Neural cell (in vitro differentiated cells): ENCODE measurements around the gene DNAJC15. TPM values are rescaled to one million over a fixed set of nuclear protein-coding genes. Genes with fewer than 3 reads are reported as not detected.

Experiments used
- H2AFZ ChIP-seq: fragments of 200-600, 300-800 bp; sonication (generic), shearing (Covaris generic); 2 replicates; pipeline ENCODE4 v1.6.0; 2014; ENCODE audit warnings: low read depth, mild to moderate bottlenecking, antibody characterized with exemption, low read length, moderate library complexity
- H3F3A ChIP-seq: fragments of 200-600 bp; shearing (Covaris generic); 2 replicates; pipeline ENCODE4 v1.6.1; 2016; ENCODE audit warnings: mild to moderate bottlenecking, moderate library complexity, mixed read lengths, antibody characterized with exemption, low read length; ENCODE audit not compliant: insufficient read depth, poor library complexity, severe bottlenecking
- H3K27ac ChIP-seq: fragments of 200-600, 300-800 bp; sonication (generic), shearing (Covaris generic); 2 replicates; pipeline ENCODE4 v1.5.1; 2014; ENCODE audit warnings: mild to moderate bottlenecking, low read length, moderate library complexity
- H3K27me3 ChIP-seq: fragments of 300-800, 200-600 bp; sonication (generic), shearing (Covaris generic); 2 replicates; pipeline ENCODE4 v1.6.0; 2014; ENCODE audit warnings: mild to moderate bottlenecking, low read depth, low read length, moderate library complexity; ENCODE audit not compliant: insufficient read depth
- H3K36me3 ChIP-seq: fragments of 300-800, 200-600 bp; sonication (generic), shearing (Covaris generic); 2 replicates; pipeline ENCODE4 v1.5.1; 2014; ENCODE audit warnings: mild to moderate bottlenecking, antibody characterized with exemption, low read length, moderate library complexity; ENCODE audit not compliant: insufficient read depth
- H3K4me2 ChIP-seq: fragments of 300-800, 200-600 bp; sonication (generic), shearing (Covaris generic); 2 replicates; pipeline ENCODE4 v1.6.0; 2014; ENCODE audit warnings: mild to moderate bottlenecking, low read length
- H3K4me3 ChIP-seq: fragments of 300-800, 200-600 bp; sonication (generic), shearing (Covaris generic); 2 replicates; pipeline ENCODE4 v1.5.1; 2014; ENCODE audit warnings: mild to moderate bottlenecking, low read length, moderate library complexity
- H3K79me2 ChIP-seq: fragments of 200-600 bp; shearing (Covaris generic); replicated peaks from 2 replicates; pipeline ENCODE4 v1.6.0; 2014; ENCODE audit warnings: mild to moderate bottlenecking, low read length, moderate library complexity; ENCODE audit not compliant: insufficient read depth
- H3K9ac ChIP-seq: fragments of 300-800, 200-600 bp; sonication (generic), shearing (Covaris generic); 2 replicates; pipeline ENCODE4 v1.6.1; 2016; ENCODE audit warnings: mild to moderate bottlenecking, low read length, mixed read lengths
- H3K9me2 ChIP-seq: fragments of 200-600 bp; shearing (Covaris generic); 2 replicates; pipeline ENCODE4 v1.6.1; 2016; ENCODE audit warnings: mild to moderate bottlenecking, low read length, mixed read lengths; ENCODE audit not compliant: insufficient read depth
- H3K9me3 ChIP-seq: fragments of 200-600, 300-800 bp; sonication (generic), shearing (Covaris generic); 2 replicates; pipeline ENCODE4 v1.6.1; 2016; ENCODE audit warnings: mild to moderate bottlenecking, mixed run types, low read length, moderate library complexity, mixed read lengths
- H4K20me1 ChIP-seq: fragments of 200-600 bp; shearing (Covaris generic); 2 replicates; pipeline ENCODE4 v1.6.1; 2016; ENCODE audit warnings: mild to moderate bottlenecking, mixed run types; ENCODE audit not compliant: insufficient read depth
- EP300 ChIP-seq: fragments of 450-650 bp; conservative IDR thresholded peaks from 2 replicates; pipeline ENCODE4 v1.6.1; 2014; ENCODE audit warnings: antibody characterized with exemption, mild to moderate bottlenecking, moderate library complexity; ENCODE audit not compliant: poor library complexity, severe bottlenecking
- EZH2 ChIP-seq: fragments of 200-600, 300-800 bp; shearing (Covaris generic), sonication (generic); IDR thresholded peaks from 2 replicates; pipeline ENCODE4 v1.6.1; 2014; ENCODE audit warnings: antibody characterized with exemption, low read length, borderline replicate concordance, mild to moderate bottlenecking; ENCODE audit not compliant: insufficient read depth, poor library complexity, severe bottlenecking
- MXI1 ChIP-seq: fragments of 450-650 bp; conservative IDR thresholded peaks from 2 replicates; pipeline ENCODE4 v1.6.1; 2014; ENCODE audit warnings: antibody characterized with exemption, mild to moderate bottlenecking; ENCODE audit not compliant: poor library complexity, severe bottlenecking
- POLR2AphosphoS5 ChIP-seq: IDR thresholded peaks from 2 replicates; pipeline ENCODE4 v1.6.1; 2012
- RAD21 ChIP-seq: fragments of 450-650 bp; conservative IDR thresholded peaks from 2 replicates; pipeline ENCODE4 v1.6.1; 2014; ENCODE audit warnings: antibody characterized with exemption, mild to moderate bottlenecking, moderate library complexity
- REST ChIP-seq: IDR thresholded peaks from 2 replicates; pipeline ENCODE4 v1.6.1; 2012; ENCODE audit warnings: borderline replicate concordance
- SMC3 ChIP-seq: fragments of 450-650 bp; conservative IDR thresholded peaks from 2 replicates; pipeline ENCODE4 v1.6.1; 2014; ENCODE audit warnings: antibody characterized with exemption, mild to moderate bottlenecking, moderate library complexity; ENCODE audit not compliant: poor library complexity
- TAF1 ChIP-seq: IDR thresholded peaks from 2 replicates; pipeline ENCODE4 v1.6.1; 2012; ENCODE audit warnings: low read depth
- polyA plus RNA-seq: library from polyadenylated mRNA; depleted of rRNA; stranded (reverse); fragments of >200 nt; gene quantifications from 2 replicates; pipeline ENCODE4 v1.2.3, GENCODE V29; 2014
- TF ChIP-seq, protein P1 (sequence below): fragments of 450-650 bp; IDR thresholded peaks from 2 replicates; pipeline ENCODE4 v1.5.1; 2014; ENCODE audit warnings: antibody characterized with exemption, mild to moderate bottlenecking, moderate library complexity; ENCODE audit not compliant: poor library complexity, severe bottlenecking

The DNAJC15 gene
- polyA plus RNA-seq, 1 donor from 2014 or later = 0.84 TPM

- H3K4me3 ChIP-seq = no peak overlapping the region
- H3K27ac ChIP-seq = no peak overlapping the region
- no peak overlapping the region for H3K9ac ChIP-seq
- no peaks in the 10 kb centered on the region for H3K36me3 ChIP-seq
- TF ChIP-seq SMC3 = no peak
- TF ChIP-seq TAF1 = no peak
- TF ChIP-seq EP300 = no peak
- TF ChIP-seq EZH2 = no peak
- TF ChIP-seq POLR2AphosphoS5 = no peak
- no peak for TF ChIP-seq MXI1
- TF ChIP-seq, protein P1, sequence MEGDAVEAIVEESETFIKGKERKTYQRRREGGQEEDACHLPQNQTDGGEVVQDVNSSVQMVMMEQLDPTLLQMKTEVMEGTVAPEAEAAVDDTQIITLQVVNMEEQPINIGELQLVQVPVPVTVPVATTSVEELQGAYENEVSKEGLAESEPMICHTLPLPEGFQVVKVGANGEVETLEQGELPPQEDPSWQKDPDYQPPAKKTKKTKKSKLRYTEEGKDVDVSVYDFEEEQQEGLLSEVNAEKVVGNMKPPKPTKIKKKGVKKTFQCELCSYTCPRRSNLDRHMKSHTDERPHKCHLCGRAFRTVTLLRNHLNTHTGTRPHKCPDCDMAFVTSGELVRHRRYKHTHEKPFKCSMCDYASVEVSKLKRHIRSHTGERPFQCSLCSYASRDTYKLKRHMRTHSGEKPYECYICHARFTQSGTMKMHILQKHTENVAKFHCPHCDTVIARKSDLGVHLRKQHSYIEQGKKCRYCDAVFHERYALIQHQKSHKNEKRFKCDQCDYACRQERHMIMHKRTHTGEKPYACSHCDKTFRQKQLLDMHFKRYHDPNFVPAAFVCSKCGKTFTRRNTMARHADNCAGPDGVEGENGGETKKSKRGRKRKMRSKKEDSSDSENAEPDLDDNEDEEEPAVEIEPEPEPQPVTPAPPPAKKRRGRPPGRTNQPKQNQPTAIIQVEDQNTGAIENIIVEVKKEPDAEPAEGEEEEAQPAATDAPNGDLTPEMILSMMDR = no peak
- no peak for TF ChIP-seq RAD21
- TF ChIP-seq REST = no peak
- no peaks in the 10 kb centered on the region for H3K79me2 ChIP-seq
- no peaks in the 10 kb centered on the region for H4K20me1 ChIP-seq
- no peaks in the 10 kb centered on the region for H3F3A ChIP-seq
- H3K27me3 ChIP-seq = no peaks in the 10 kb centered on the region
- H3K9me2 ChIP-seq = no peaks in the 10 kb centered on the region
- H3K4me2 ChIP-seq = no peak overlapping the region
- no peaks in the 10 kb centered on the region for H3K9me3 ChIP-seq
- no peak overlapping the region for H2AFZ ChIP-seq
Observed at GRCh38 chr13:43077461-43077860, 54.1 kb downstream of the DNAJC15 start.

GRCh38 chr13:43077906-43078305, 54.5 kb downstream of the DNAJC15 start:
- H3K27ac ChIP-seq = no peak overlapping the region
- no peaks in the 10 kb centered on the region for H3K9me3 ChIP-seq
- no peaks in the 10 kb centered on the region for H3F3A ChIP-seq
- no peaks in the 10 kb centered on the region for H3K9me2 ChIP-seq
- H3K36me3 ChIP-seq = no peaks in the 10 kb centered on the region
- H3K4me3 ChIP-seq = no peak overlapping the region
- TF ChIP-seq REST = no peak
- TF ChIP-seq TAF1 = no peak
- TF ChIP-seq MXI1 = no peak
- no peak for TF ChIP-seq EP300
- TF ChIP-seq, protein P1 = no peak
- no peak for TF ChIP-seq POLR2AphosphoS5
- TF ChIP-seq RAD21 = no peak
- no peak for TF ChIP-seq EZH2
- TF ChIP-seq SMC3 = no peak
- H3K79me2 ChIP-seq = no peaks in the 10 kb centered on the region
- H3K4me2 ChIP-seq = no peak overlapping the region
- H3K27me3 ChIP-seq = no peaks in the 10 kb centered on the region
- H4K20me1 ChIP-seq = no peaks in the 10 kb centered on the region
- no peak overlapping the region for H2AFZ ChIP-seq
- H3K9ac ChIP-seq = no peak overlapping the region
